ENCODE results near the gene HAUS3.

- TF ChIP-seq REST (IDR thresholded peaks at IDR 0.05; ENCODE audit: insufficient replicate concordance, low read depth) (no peak), CTCF (IDR thresholded peaks at IDR 0.05; ENCODE audit: insufficient read depth, low read length) (no peak), GABPA (IDR thresholded peaks at IDR 0.05; ENCODE audit: low read depth) (no peak), POLR2AphosphoS5 (IDR thresholded peaks at IDR 0.05; ENCODE audit: low read depth) (no peak)
Observed at GRCh38 chr4:2253160-2254084, 11.5 kb upstream of the HAUS3 start.
